ENCODE data around the gene NEK8. TPM values are rescaled to one million over a fixed set of nuclear protein-coding genes. Genes with fewer than 3 reads are reported as not detected.

The NEK8 gene
- total and polyA plus RNA-seq, 9 of the 15 experiments (the other 6 are each of a cell fraction or from before 2014, with no cell fraction given) = 0.98 to 16.6 (median 4.6) TPM

- TF ChIP-seq AFF1 (IDR thresholded peaks at IDR 0.05; ENCODE audit: low read depth in 1 of 2, partially characterized antibody in 2 of 2) (peak in 1 of 2 experiments; percentile 14), POLR2G (IDR thresholded peaks at IDR 0.05; ENCODE audit: low read depth, low read length) (peak; percentile 64), HMBOX1 (IDR thresholded peaks at IDR 0.05) (no peak), PKNOX1 (IDR thresholded peaks at IDR 0.05) (peak; percentile 58; the same call in 1 of the 2 replicates), SIN3A (IDR thresholded peaks at IDR 0.05; ENCODE audit: borderline replicate concordance in 2 of 2, control insufficient read depth in 1 of 2, low read depth in 2 of 2, low read length in 2 of 2) (peak in 1 of 2 experiments; percentile 28; a peak in 1 of 4 replicates), E2F6 (IDR thresholded peaks at IDR 0.05; ENCODE audit: borderline replicate concordance in 1 of 2, extremely low read depth in 1 of 2, insufficient read depth in 1 of 2, insufficient read length in 1 of 2, low read depth in 1 of 2, low read length in 1 of 2, poor library complexity in 1 of 2, severe bottlenecking in 1 of 2) (peak in 1 of 2 experiments; percentile 87), ZNF764 (CRISPR knock-in tag; IDR thresholded peaks at IDR 0.05; ENCODE audit: low read depth) (no peak), MYNN (IDR thresholded peaks at IDR 0.05) (peak; percentile 17; the same call in 1 of the 2 replicates), MYNN (CRISPR knock-in tag; IDR thresholded peaks at IDR 0.05) (no peak), NFATC3 (IDR thresholded peaks at IDR 0.05) (no peak), SLC30A9 (CRISPR knock-in tag; IDR thresholded peaks at IDR 0.05) (no peak), ZNF197 (CRISPR knock-in tag; IDR thresholded peaks at IDR 0.05; ENCODE audit: low read depth) (peak; percentile 50; the same call in 1 of the 2 replicates), ZBTB7A (IDR thresholded peaks at IDR 0.05; ENCODE audit: borderline replicate concordance, control insufficient read depth, low read depth, low read length) (peak; percentile 62; the same call in 1 of the 2 replicates)
Observed at GRCh38 chr17:28712032-28712704, 16.4 kb upstream of the NEK8 start (continued).

Measured in K562 (cell line).